Neural cell (in vitro differentiated cells): Measurements from ENCODE around the gene ANKS1B. TPM values are rescaled to one million over a fixed set of nuclear protein-coding genes. Genes with fewer than 3 reads are reported as not detected.

Experiments
- H2AFZ ChIP-seq: fragments of 200-600, 300-800 bp; sonication (generic), shearing (Covaris generic); 2 replicates; pipeline ENCODE4 v1.6.0; 2014; ENCODE audit warnings: low read depth, mild to moderate bottlenecking, antibody characterized with exemption, low read length, moderate library complexity
- H3F3A ChIP-seq: fragments of 200-600 bp; shearing (Covaris generic); 2 replicates; pipeline ENCODE4 v1.6.1; 2016; ENCODE audit warnings: mild to moderate bottlenecking, moderate library complexity, mixed read lengths, antibody characterized with exemption, low read length; ENCODE audit not compliant: insufficient read depth, poor library complexity, severe bottlenecking
- H3K27ac ChIP-seq: fragments of 200-600, 300-800 bp; sonication (generic), shearing (Covaris generic); 2 replicates; pipeline ENCODE4 v1.5.1; 2014; ENCODE audit warnings: mild to moderate bottlenecking, low read length, moderate library complexity
- H3K27me3 ChIP-seq: fragments of 300-800, 200-600 bp; sonication (generic), shearing (Covaris generic); 2 replicates; pipeline ENCODE4 v1.6.0; 2014; ENCODE audit warnings: mild to moderate bottlenecking, low read depth, low read length, moderate library complexity; ENCODE audit not compliant: insufficient read depth
- H3K36me3 ChIP-seq: fragments of 300-800, 200-600 bp; sonication (generic), shearing (Covaris generic); 2 replicates; pipeline ENCODE4 v1.5.1; 2014; ENCODE audit warnings: mild to moderate bottlenecking, antibody characterized with exemption, low read length, moderate library complexity; ENCODE audit not compliant: insufficient read depth
- H3K4me2 ChIP-seq: fragments of 300-800, 200-600 bp; sonication (generic), shearing (Covaris generic); 2 replicates; pipeline ENCODE4 v1.6.0; 2014; ENCODE audit warnings: mild to moderate bottlenecking, low read length
- H3K4me3 ChIP-seq: fragments of 300-800, 200-600 bp; sonication (generic), shearing (Covaris generic); 2 replicates; pipeline ENCODE4 v1.5.1; 2014; ENCODE audit warnings: mild to moderate bottlenecking, low read length, moderate library complexity
- H3K79me2 ChIP-seq: fragments of 200-600 bp; shearing (Covaris generic); replicated peaks from 2 replicates; pipeline ENCODE4 v1.6.0; 2014; ENCODE audit warnings: mild to moderate bottlenecking, low read length, moderate library complexity; ENCODE audit not compliant: insufficient read depth
- H3K9ac ChIP-seq: fragments of 300-800, 200-600 bp; sonication (generic), shearing (Covaris generic); 2 replicates; pipeline ENCODE4 v1.6.1; 2016; ENCODE audit warnings: mild to moderate bottlenecking, low read length, mixed read lengths
- H3K9me2 ChIP-seq: fragments of 200-600 bp; shearing (Covaris generic); 2 replicates; pipeline ENCODE4 v1.6.1; 2016; ENCODE audit warnings: mild to moderate bottlenecking, low read length, mixed read lengths; ENCODE audit not compliant: insufficient read depth
- H3K9me3 ChIP-seq: fragments of 200-600, 300-800 bp; sonication (generic), shearing (Covaris generic); 2 replicates; pipeline ENCODE4 v1.6.1; 2016; ENCODE audit warnings: mild to moderate bottlenecking, mixed run types, low read length, moderate library complexity, mixed read lengths
- H4K20me1 ChIP-seq: fragments of 200-600 bp; shearing (Covaris generic); 2 replicates; pipeline ENCODE4 v1.6.1; 2016; ENCODE audit warnings: mild to moderate bottlenecking, mixed run types; ENCODE audit not compliant: insufficient read depth
- EP300 ChIP-seq: fragments of 450-650 bp; conservative IDR thresholded peaks from 2 replicates; pipeline ENCODE4 v1.6.1; 2014; ENCODE audit warnings: antibody characterized with exemption, mild to moderate bottlenecking, moderate library complexity; ENCODE audit not compliant: poor library complexity, severe bottlenecking
- EZH2 ChIP-seq: fragments of 200-600, 300-800 bp; shearing (Covaris generic), sonication (generic); IDR thresholded peaks from 2 replicates; pipeline ENCODE4 v1.6.1; 2014; ENCODE audit warnings: antibody characterized with exemption, low read length, borderline replicate concordance, mild to moderate bottlenecking; ENCODE audit not compliant: insufficient read depth, poor library complexity, severe bottlenecking
- MXI1 ChIP-seq: fragments of 450-650 bp; conservative IDR thresholded peaks from 2 replicates; pipeline ENCODE4 v1.6.1; 2014; ENCODE audit warnings: antibody characterized with exemption, mild to moderate bottlenecking; ENCODE audit not compliant: poor library complexity, severe bottlenecking
- POLR2AphosphoS5 ChIP-seq: IDR thresholded peaks from 2 replicates; pipeline ENCODE4 v1.6.1; 2012
- RAD21 ChIP-seq: fragments of 450-650 bp; conservative IDR thresholded peaks from 2 replicates; pipeline ENCODE4 v1.6.1; 2014; ENCODE audit warnings: antibody characterized with exemption, mild to moderate bottlenecking, moderate library complexity
- SMC3 ChIP-seq: fragments of 450-650 bp; conservative IDR thresholded peaks from 2 replicates; pipeline ENCODE4 v1.6.1; 2014; ENCODE audit warnings: antibody characterized with exemption, mild to moderate bottlenecking, moderate library complexity; ENCODE audit not compliant: poor library complexity
- TAF1 ChIP-seq: IDR thresholded peaks from 2 replicates; pipeline ENCODE4 v1.6.1; 2012; ENCODE audit warnings: low read depth
- polyA plus RNA-seq: library from polyadenylated mRNA; depleted of rRNA; stranded (reverse); fragments of >200 nt; gene quantifications from 2 replicates; pipeline ENCODE4 v1.2.3, GENCODE V29; 2014
- TF ChIP-seq, protein P1 (sequence below): fragments of 450-650 bp; IDR thresholded peaks from 2 replicates; pipeline ENCODE4 v1.5.1; 2014; ENCODE audit warnings: antibody characterized with exemption, mild to moderate bottlenecking, moderate library complexity; ENCODE audit not compliant: poor library complexity, severe bottlenecking
- TF ChIP-seq, protein P2 (sequence below): IDR thresholded peaks from 2 replicates; pipeline ENCODE4 v1.6.1; 2012; ENCODE audit warnings: borderline replicate concordance

ANKS1B gene
- polyA plus RNA-seq, 1 donor from 2014 or later: 65.6 TPM

DNA sequence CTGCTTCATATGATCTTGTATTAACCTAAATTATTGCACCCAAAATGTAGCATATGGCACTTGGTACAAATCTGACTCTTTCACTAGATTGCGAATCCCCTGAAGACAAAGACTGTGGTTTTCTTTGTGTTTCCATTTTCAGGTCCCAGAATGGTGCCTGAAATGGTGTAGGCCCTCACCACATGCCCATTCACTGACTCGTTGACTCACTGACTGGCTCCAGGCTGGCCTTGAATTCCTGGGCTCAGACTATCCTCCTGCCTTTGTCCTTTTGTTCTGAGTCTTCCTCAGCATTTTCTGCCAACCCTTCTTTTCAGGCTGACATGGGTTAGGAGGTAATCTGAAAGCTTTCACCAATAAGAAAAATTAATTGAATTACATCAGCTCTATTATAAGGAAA, 705.8 kb downstream of the ANKS1B start:
- H2AFZ ChIP-seq: no peak overlapping the region

DNA sequence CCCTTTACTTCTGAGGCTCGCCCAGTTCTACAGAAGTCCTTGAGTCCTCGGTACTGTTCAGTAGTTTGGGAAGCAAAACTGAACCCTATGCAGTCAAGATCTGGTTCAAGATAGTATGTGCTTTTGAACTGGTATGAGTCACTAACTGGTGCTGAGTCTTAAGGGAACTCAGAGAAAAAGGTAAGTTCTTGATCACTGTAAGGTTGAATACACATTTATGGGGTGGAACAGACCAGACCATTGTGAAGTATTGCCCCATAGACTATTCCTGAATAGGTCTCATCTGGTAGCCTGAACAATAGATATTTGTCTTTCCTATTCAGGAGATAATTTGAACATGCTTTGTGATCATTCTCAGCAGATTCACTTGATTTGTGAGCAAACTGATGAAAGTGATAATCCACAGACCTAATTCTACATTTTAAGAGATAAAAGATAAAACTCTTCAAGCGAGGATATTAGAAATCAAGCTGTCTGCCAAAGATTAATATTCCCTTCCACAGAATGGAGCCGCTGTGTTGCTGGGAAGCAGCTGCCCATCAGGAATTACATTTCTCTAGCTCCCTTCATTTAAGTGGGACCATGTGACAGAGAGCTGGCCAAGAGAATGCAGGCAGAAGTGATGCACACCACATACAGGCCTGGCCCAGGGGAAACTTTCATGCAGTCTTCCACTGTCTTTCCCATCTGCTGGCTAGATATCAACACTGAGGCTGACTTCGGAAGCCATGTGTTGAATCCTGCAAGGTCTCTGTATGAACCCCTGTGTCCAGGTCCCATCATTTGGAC, 707.0 kb downstream of the ANKS1B start:
- H3K9me3 ChIP-seq: no peaks in the 10 kb centered on the region
- no peak overlapping the region for H3K4me3 ChIP-seq
- H3K79me2 ChIP-seq: no peaks in the 10 kb centered on the region
- no peaks in the 10 kb centered on the region for H3K9me2 ChIP-seq
- H4K20me1 ChIP-seq: no peaks in the 10 kb centered on the region
- H3F3A ChIP-seq: no peaks in the 10 kb centered on the region
- no peak overlapping the region for H2AFZ ChIP-seq
- no peak overlapping the region for H3K27ac ChIP-seq
- H3K36me3 ChIP-seq: no peaks in the 10 kb centered on the region
- H3K9ac ChIP-seq: no peak overlapping the region
- H3K4me2 ChIP-seq: no peak overlapping the region
- H3K27me3 ChIP-seq: no peaks in the 10 kb centered on the region
- TF ChIP-seq RAD21: no peak
- TF ChIP-seq POLR2AphosphoS5: no peak
- TF ChIP-seq, protein P1, sequence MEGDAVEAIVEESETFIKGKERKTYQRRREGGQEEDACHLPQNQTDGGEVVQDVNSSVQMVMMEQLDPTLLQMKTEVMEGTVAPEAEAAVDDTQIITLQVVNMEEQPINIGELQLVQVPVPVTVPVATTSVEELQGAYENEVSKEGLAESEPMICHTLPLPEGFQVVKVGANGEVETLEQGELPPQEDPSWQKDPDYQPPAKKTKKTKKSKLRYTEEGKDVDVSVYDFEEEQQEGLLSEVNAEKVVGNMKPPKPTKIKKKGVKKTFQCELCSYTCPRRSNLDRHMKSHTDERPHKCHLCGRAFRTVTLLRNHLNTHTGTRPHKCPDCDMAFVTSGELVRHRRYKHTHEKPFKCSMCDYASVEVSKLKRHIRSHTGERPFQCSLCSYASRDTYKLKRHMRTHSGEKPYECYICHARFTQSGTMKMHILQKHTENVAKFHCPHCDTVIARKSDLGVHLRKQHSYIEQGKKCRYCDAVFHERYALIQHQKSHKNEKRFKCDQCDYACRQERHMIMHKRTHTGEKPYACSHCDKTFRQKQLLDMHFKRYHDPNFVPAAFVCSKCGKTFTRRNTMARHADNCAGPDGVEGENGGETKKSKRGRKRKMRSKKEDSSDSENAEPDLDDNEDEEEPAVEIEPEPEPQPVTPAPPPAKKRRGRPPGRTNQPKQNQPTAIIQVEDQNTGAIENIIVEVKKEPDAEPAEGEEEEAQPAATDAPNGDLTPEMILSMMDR: no peak
- no peak for TF ChIP-seq SMC3
- no peak for TF ChIP-seq EP300
- no peak for TF ChIP-seq TAF1
- no peak for TF ChIP-seq MXI1
- no peak for TF ChIP-seq EZH2
- TF ChIP-seq, protein P2, sequence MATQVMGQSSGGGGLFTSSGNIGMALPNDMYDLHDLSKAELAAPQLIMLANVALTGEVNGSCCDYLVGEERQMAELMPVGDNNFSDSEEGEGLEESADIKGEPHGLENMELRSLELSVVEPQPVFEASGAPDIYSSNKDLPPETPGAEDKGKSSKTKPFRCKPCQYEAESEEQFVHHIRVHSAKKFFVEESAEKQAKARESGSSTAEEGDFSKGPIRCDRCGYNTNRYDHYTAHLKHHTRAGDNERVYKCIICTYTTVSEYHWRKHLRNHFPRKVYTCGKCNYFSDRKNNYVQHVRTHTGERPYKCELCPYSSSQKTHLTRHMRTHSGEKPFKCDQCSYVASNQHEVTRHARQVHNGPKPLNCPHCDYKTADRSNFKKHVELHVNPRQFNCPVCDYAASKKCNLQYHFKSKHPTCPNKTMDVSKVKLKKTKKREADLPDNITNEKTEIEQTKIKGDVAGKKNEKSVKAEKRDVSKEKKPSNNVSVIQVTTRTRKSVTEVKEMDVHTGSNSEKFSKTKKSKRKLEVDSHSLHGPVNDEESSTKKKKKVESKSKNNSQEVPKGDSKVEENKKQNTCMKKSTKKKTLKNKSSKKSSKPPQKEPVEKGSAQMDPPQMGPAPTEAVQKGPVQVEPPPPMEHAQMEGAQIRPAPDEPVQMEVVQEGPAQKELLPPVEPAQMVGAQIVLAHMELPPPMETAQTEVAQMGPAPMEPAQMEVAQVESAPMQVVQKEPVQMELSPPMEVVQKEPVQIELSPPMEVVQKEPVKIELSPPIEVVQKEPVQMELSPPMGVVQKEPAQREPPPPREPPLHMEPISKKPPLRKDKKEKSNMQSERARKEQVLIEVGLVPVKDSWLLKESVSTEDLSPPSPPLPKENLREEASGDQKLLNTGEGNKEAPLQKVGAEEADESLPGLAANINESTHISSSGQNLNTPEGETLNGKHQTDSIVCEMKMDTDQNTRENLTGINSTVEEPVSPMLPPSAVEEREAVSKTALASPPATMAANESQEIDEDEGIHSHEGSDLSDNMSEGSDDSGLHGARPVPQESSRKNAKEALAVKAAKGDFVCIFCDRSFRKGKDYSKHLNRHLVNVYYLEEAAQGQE: no peak

More for the DNA sequence above, 705.8 kb downstream of the ANKS1B start:
- no peaks in the 10 kb centered on the region for H3K79me2 ChIP-seq
- H3K36me3 ChIP-seq: no peaks in the 10 kb centered on the region
- H3K4me3 ChIP-seq: no peak overlapping the region
- H3K4me2 ChIP-seq: no peak overlapping the region
- H3F3A ChIP-seq: no peaks in the 10 kb centered on the region
- H4K20me1 ChIP-seq: no peaks in the 10 kb centered on the region
- no peak overlapping the region for H3K27ac ChIP-seq
- H3K9me2 ChIP-seq: no peaks in the 10 kb centered on the region
- no peak overlapping the region for H3K9ac ChIP-seq
- TF ChIP-seq EZH2 (no peak), MXI1 (no peak), RAD21 (no peak), EP300 (no peak)
- TF ChIP-seq, protein P1: no peak
- H3K27me3 ChIP-seq: no peaks in the 10 kb centered on the region
- no peaks in the 10 kb centered on the region for H3K9me3 ChIP-seq
